GM19324 (cell line): Measurements from ENCODE around the gene CCNDBP1.
"Not testable (repeated sequence)": the region's sequence is repeated elsewhere in the genome, so short reads cannot be mapped to it uniquely, and the experiment has no call there.

Experiments
- ATAC-seq: cut with Tn5 transposase; IDR thresholded peaks from one replicate; pipeline ENCODE4 v1.9.1; 2021; ENCODE audit warnings: mild to moderate bottlenecking, moderate library complexity; ENCODE audit not compliant: unreplicated experiment, low FRiP score

The CCNDBP1 gene

GRCh38 chr15:43190178-43190577 is 5.0 kb downstream of the CCNDBP1 start:
- no peak for ATAC-seq

GRCh38 chr15:43193710-43194109 is 8.5 kb downstream of the CCNDBP1 start:
- no peak for ATAC-seq

- no peak for ATAC-seq
Measured at GRCh38 chr15:43194795-43195194, 9.6 kb downstream of the CCNDBP1 start.

GRCh38 chr15:43196760-43197548 is 11.8 kb downstream of the CCNDBP1 start:
- no peak for ATAC-seq

GRCh38 chr15:43197773-43198172 is 12.6 kb downstream of the CCNDBP1 start:
- not testable (repeated sequence) for ATAC-seq

- ATAC-seq = not testable (repeated sequence)
Measured at GRCh38 chr15:43198556-43198955, 13.4 kb downstream of the CCNDBP1 start.

- no peak for ATAC-seq
Measured at GRCh38 chr15:43198992-43199391, 13.8 kb downstream of the CCNDBP1 start.

GRCh38 chr15:43199945-43200488 is 14.8 kb downstream of the CCNDBP1 start:
- ATAC-seq = no peak

- ATAC-seq = no peak
Measured at GRCh38 chr15:43204016-43204901, 19.1 kb downstream of the CCNDBP1 start.

GRCh38 chr15:43206054-43206453 is 20.9 kb downstream of the CCNDBP1 start:
- no peak for ATAC-seq

- no peak for ATAC-seq
Measured at GRCh38 chr15:43207024-43207423, 21.8 kb downstream of the CCNDBP1 start.

GRCh38 chr15:43208052-43209002 is 23.1 kb downstream of the CCNDBP1 start:
- ATAC-seq = no peak

- no peak for ATAC-seq
Measured at GRCh38 chr15:43209059-43209824, 24.0 kb downstream of the CCNDBP1 start.

- no peak for ATAC-seq
Measured at GRCh38 chr15:43210172-43210745, 25.1 kb downstream of the CCNDBP1 start.

GRCh38 chr15:43210807-43211206 is 25.6 kb downstream of the CCNDBP1 start:
- no peak for ATAC-seq

- no peak for ATAC-seq
Measured at GRCh38 chr15:43211224-43211735, 26.1 kb downstream of the CCNDBP1 start.

- ATAC-seq = no peak
Measured at GRCh38 chr15:43212299-43212698, 27.1 kb downstream of the CCNDBP1 start.

GRCh38 chr15:43212951-43213350 is 27.7 kb downstream of the CCNDBP1 start:
- no peak for ATAC-seq

GRCh38 chr15:43213466-43213865 is 28.3 kb downstream of the CCNDBP1 start:
- no peak for ATAC-seq
